WTC11 (cell line): ENCODE data around the gene SLC9A6.

Experiments used
- ATF2 ChIP-seq: sonication (generic); formaldehyde crosslinking; IDR thresholded peaks from 2 replicates; pipeline ENCODE4 v1.8.1; 2022; ENCODE audit warnings: low read depth, missing genetic modification reagents, borderline replicate concordance
- CTCF ChIP-seq: fragments of 200-600 bp; IDR thresholded peaks from 2 replicates; pipeline ENCODE4 v1.8.0; 2022; ENCODE audit warnings: antibody characterized with exemption
- IRF2 ChIP-seq: sonication (generic); formaldehyde crosslinking; IDR thresholded peaks from 2 replicates; pipeline ENCODE4 v1.8.0; 2022; ENCODE audit warnings: low read depth, missing genetic modification reagents, borderline replicate concordance
- SP1 ChIP-seq: sonication (generic); formaldehyde crosslinking; conservative IDR thresholded peaks from 2 replicates; pipeline ENCODE4 v1.8.1; 2022; ENCODE audit warnings: missing genetic modification reagents
- TEAD4 ChIP-seq: sonication (generic); formaldehyde crosslinking; IDR thresholded peaks from 2 replicates; pipeline ENCODE4 v1.8.0; 2022; ENCODE audit warnings: mild to moderate bottlenecking, missing genetic modification reagents
- USF2 ChIP-seq: sonication (generic); formaldehyde crosslinking; IDR thresholded peaks from 2 replicates; pipeline ENCODE4 v1.8.1; 2023; ENCODE audit warnings: mild to moderate bottlenecking, missing genetic modification reagents, moderate library complexity
- TF ChIP-seq, protein P1 (sequence below): sonication (generic); formaldehyde crosslinking; IDR thresholded peaks from 2 replicates; pipeline ENCODE4 v1.8.0; 2022; ENCODE audit warnings: mild to moderate bottlenecking, missing genetic modification reagents

DNA sequence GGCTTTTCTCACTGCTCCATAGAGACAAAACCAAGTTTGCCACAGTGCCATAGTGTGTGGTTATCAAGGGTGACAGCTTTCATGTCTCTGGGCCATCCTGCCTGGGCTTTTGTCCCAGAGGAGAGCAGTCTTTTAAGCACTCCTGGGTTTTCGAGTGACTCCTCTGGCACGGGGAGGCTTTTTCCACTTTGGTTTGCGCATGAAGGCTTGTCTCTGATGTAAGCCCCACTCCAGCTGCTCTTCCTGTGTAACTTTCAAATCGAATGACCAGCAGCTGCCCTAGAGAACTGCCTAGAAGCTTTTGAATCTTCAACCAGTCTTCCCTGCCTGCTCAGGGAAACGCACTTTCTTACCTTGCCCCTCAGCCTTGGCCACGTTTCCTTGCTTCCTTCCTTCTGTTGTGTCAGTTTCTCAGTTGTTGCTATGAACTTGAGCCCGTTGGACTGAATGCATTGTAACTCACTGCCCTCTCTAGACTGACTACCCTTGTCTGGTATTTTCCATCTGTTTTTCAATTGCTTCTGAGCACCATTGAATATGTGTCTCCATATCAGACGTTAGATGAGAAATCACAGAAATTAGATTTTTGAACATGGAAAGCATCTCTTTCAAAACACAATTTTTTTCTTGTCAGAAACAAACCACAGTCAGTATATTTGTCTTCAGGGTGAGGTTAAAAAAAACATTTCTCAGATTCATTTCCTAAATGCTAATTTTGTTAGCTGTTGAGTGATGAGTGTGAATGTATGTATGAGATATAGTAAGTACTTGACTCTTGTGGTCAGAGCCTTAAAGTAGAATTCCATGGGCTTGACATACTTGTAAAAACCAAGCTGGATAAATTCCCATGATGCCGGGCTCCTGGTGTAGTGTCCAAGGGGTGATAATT is 45.3 kb downstream of the SLC9A6 start:
- no peak for TF ChIP-seq IRF2 (CRISPR knock-in tag)
- no peak for TF ChIP-seq ATF2 (CRISPR knock-in tag)
- TF ChIP-seq, protein P1, sequence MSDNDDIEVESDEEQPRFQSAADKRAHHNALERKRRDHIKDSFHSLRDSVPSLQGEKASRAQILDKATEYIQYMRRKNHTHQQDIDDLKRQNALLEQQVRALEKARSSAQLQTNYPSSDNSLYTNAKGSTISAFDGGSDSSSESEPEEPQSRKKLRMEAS (CRISPR knock-in tag): no peak
- TF ChIP-seq USF2 (CRISPR knock-in tag): no peak
- no peak for TF ChIP-seq CTCF
- TF ChIP-seq TEAD4 (CRISPR knock-in tag): no peak
- TF ChIP-seq SP1: no peak
